ENCODE data around the gene DRICH1. TPM values are rescaled to one million over a fixed set of nuclear protein-coding genes. Genes with fewer than 3 reads are reported as not detected.

Gene DRICH1
- total and polyA plus RNA-seq, 2 of the 13 experiments (the other 11 are each of a cell fraction or from before 2014, with no cell fraction given): 0.22 to 0.66 TPM

GRCh38 chr22:23627401-23628055 is 4.6 kb downstream of the DRICH1 start (continued):
- TF ChIP-seq ZNF280D (CRISPR knock-in tag; IDR thresholded peaks at IDR 0.05) (0 out of 2 replicates have a peak, but pooled peaks have one; percentile 30), RAD21 (CRISPR knock-in tag; IDR thresholded peaks at IDR 0.05) (0 out of 2 replicates have a peak, but pooled peaks have one; percentile 45)

- POLR2A ChIA-PET: no interaction called here
- TF ChIP-seq HCFC1 (IDR thresholded peaks at IDR 0.05; ENCODE audit: low read depth, low read length): no peak
- no peak for TF ChIP-seq NCOA5 (CRISPR knock-in tag; IDR thresholded peaks at IDR 0.05)
- TF ChIP-seq GTF2F1 (IDR thresholded peaks at IDR 0.05; ENCODE audit: low read length): no peak
- TF ChIP-seq ZNF496 (CRISPR knock-in tag; IDR thresholded peaks at IDR 0.05; ENCODE audit: insufficient replicate concordance): no peak
- TF ChIP-seq CEBPG (CRISPR knock-in tag; IDR thresholded peaks at IDR 0.05): no peak
- TF ChIP-seq ZHX1 (CRISPR knock-in tag; IDR thresholded peaks at IDR 0.05; ENCODE audit: low read depth): no peak
- TF ChIP-seq EZH2 (conservative IDR thresholded peaks at IDR 0.05; ENCODE audit: low read depth, low read length): no peak
- TF ChIP-seq DZIP1 (CRISPR knock-in tag; IDR thresholded peaks at IDR 0.05): no peak
- TF ChIP-seq ASH2L (IDR thresholded peaks at IDR 0.05; ENCODE audit: insufficient read length, low read depth, low read length): no peak
- TF ChIP-seq ZNF660 (CRISPR knock-in tag; IDR thresholded peaks at IDR 0.05; ENCODE audit: borderline replicate concordance, low read depth): no peak
- no peak for TF ChIP-seq HOXA7 (CRISPR knock-in tag; IDR thresholded peaks at IDR 0.05)
Observed at GRCh38 chr22:23626286-23626975, 5.7 kb downstream of the DRICH1 start.

More at GRCh38 chr22:23626286-23626975, 5.7 kb downstream of the DRICH1 start:
- Histone ChIP-seq H3K36me3 (replicated peaks in 1 of 2; ENCODE audit: control insufficient read depth in 1 of 2, insufficient read depth in 2 of 2, low read length in 2 of 2) (no peaks in the 10 kb centered on the region), H3K4me1 (ENCODE audit: insufficient read depth, low read length) (peaks cover 45% of the 10 kb centered on the region), H3K4me2 (ENCODE audit: low read depth, low read length) (no peak overlapping the region), H3K79me2 (ENCODE audit: insufficient read depth, low read length) (no peaks in the 10 kb centered on the region), H4K20me1 (ENCODE audit: insufficient read depth, low read length) (no peaks in the 10 kb centered on the region), H2AFZ (ENCODE audit: low read length) (no peak overlapping the region), H3K9ac (ENCODE audit: insufficient read depth, low read depth, low read length) (no peak overlapping the region), H3K27ac (ENCODE audit: extremely low read length, insufficient read depth, low read length) (no peak overlapping the region), H3K4me3 (replicated peaks in 1 of 3; ENCODE audit: insufficient read depth in 1 of 3, low read depth in 2 of 3, low read length in 3 of 3) (no peak overlapping the region), H3K9me3 (ENCODE audit: low read length) (no peaks in the 10 kb centered on the region), H3K27me3 (ENCODE audit: control insufficient read depth in 1 of 2, insufficient read depth in 2 of 2, low read length in 2 of 2) (no peaks in the 10 kb centered on the region; a peak in 1 of 5 replicates)
- 35% methylated on average over 2 of the region's 2 CpGs for WGBS (ENCODE audit: low lambda C conversion rate)
- DNase-seq (ENCODE audit: low spot score) (no peak), FAIRE-seq (peak; percentile 28), ATAC-seq (no peak)
- in situ Hi-C loops (cut with HindIII; ENCODE audit: extremely low pct_ligation_motif_present, low pct_unique_long_range_greater_than_20kb) (no loop called here), intact Hi-C loops (cut with micrococcal nuclease; ENCODE audit: unreplicated experiment) (loop anchor here (5.0 kb wide), 1 partner anchor 51 kb away; no protein-coding TSS in a partner anchor)
- CTCF ChIA-PET (ENCODE audit: low intra/inter-chr PET ratio, low total read pairs): interaction anchor here (0.8 kb wide), 1 partner anchor 223 kb away, joined by 5 read pairs; no protein-coding TSS in a partner anchor
- no TSS peak for BruUV-seq (replicated peaks)
